Measurements from ENCODE around the gene DHODH.
"Not testable (repeated sequence)": the region's sequence is repeated elsewhere in the genome, so short reads cannot be mapped to it uniquely, and the experiment has no call there.

Gene DHODH

DNA sequence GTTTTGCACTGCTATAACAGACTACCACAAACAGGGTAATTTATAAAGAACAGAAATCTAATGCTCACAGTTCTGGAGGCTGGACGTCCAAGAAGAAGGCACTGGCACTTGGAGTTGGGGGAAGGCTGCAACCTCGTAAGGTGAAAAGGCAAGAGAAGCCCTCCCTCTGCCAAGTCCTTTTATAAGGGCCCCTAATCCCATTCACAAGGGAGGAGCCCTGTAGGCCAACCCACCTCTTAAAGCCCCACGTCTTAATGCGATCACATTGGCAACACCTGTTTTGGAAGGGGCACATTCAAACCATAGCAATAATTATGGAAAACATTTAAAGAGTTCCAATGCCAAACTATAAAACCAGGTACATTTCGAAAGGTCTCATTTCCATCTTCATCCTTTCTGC lies 13.5 kb upstream of the DHODH start:
- Mint-ChIP-seq H3K36me3 (ENCODE audit: low read depth) (no peaks in the 10 kb centered on the region), H3K4me1 (ENCODE audit: low read depth) (peaks cover 5% of the 10 kb centered on the region), H3K9me3 (no peaks in the 10 kb centered on the region), H3K27ac (no peak overlapping the region), H3K4me3 (no peak overlapping the region), H3K27me3 (no peaks in the 10 kb centered on the region)
- intact Hi-C loops (cut with micrococcal nuclease), result no loop called here

DNA sequence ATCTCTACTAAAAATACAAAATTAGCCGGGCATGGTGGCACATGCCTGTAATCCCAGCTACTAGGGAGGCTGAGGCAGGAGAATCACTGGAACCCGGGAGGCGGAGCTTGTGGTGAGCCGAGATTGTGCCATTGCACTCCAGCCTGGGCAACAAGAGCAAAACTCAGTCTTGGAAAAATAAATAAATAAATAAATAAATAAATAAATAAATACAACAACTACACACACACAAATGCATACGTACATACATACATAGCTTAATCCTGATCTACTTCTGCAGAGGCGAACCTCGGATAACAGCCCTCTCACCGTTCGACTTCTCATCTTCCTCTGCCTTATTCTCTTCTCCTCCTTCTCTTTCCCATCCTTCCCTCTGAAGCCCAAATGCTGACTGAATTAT lies 11.0 kb upstream of the DHODH start:
- H3K9me3 Mint-ChIP-seq; H3K27me3 Mint-ChIP-seq; H3K27ac Mint-ChIP-seq; intact Hi-C loops (cut with micrococcal nuclease); H3K36me3 Mint-ChIP-seq (ENCODE audit: low read depth); H3K4me3 Mint-ChIP-seq: not testable (repeated sequence)
- H3K4me1 Mint-ChIP-seq (ENCODE audit: low read depth), result peaks cover 14% of the 10 kb centered on the region

DNA sequence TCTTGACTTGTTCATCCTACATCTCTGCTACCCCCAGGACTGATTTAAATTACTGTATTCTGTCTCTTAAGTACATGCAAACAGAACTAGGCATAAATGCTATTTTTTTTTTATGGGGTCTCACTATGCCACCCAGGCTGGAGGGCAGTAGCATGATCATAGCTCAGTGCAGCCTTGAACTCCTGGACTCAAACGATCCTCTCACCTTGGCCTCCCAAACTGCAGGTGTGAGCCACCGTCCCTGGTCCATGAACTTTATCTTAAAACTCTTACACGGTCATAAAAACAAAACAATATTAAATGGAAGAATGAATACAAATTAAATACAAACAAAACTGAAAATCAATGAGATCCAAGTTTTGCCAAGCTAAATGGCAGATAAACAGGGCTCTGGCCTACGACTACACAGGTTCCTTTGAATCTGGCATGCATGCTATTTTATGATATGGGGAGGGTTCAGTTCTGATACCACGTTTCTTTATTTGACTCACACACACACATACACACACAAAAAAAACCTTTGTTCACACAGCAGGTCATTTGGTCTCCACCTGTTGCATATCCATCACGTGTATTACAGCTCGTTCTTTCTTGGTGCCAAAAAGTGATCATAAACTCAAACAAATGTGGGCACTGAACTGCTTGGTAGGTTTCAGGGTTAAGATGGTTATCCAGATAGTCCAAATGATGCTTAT lies 7.2 kb upstream of the DHODH start:
- no peak overlapping the region for H3K4me3 Mint-ChIP-seq
- H3K36me3 Mint-ChIP-seq (ENCODE audit: low read depth), result no peaks in the 10 kb centered on the region
- H3K9me3 Mint-ChIP-seq, result no peaks in the 10 kb centered on the region
- peak overlapping the region; percentile 77 for H3K27ac Mint-ChIP-seq
- intact Hi-C loops (cut with micrococcal nuclease), result no loop called here
- peaks cover 14% of the 10 kb centered on the region for H3K4me1 Mint-ChIP-seq (ENCODE audit: low read depth)
- H3K27me3 Mint-ChIP-seq, result peaks cover 7% of the 10 kb centered on the region

DNA sequence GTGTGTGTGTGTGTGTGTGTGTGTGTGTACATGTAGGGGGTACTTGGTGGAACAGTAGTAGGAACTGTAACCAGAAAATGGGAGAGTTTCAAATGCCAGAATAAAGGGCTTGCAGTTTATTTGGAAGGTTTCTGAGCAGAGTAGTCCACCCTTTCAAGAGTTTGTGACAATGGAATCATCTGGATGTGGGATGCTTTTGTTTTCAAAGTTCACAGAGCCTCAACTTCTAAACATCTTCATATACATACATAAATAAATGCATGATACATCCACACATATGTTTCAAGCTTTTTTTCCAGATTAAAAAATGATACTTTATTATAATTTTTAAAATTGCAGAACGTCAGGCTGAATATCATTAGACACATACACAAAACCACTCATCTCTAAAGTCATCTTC lies 5.9 kb upstream of the DHODH start:
- H3K4me3 Mint-ChIP-seq, result no peak overlapping the region
- H3K4me1 Mint-ChIP-seq (ENCODE audit: low read depth), result peaks cover 8% of the 10 kb centered on the region
- peaks cover 7% of the 10 kb centered on the region for H3K27me3 Mint-ChIP-seq
- intact Hi-C loops (cut with micrococcal nuclease), result no loop called here
- no peaks in the 10 kb centered on the region for H3K36me3 Mint-ChIP-seq (ENCODE audit: low read depth)
- no peaks in the 10 kb centered on the region for H3K9me3 Mint-ChIP-seq
- no peak overlapping the region for H3K27ac Mint-ChIP-seq

DNA sequence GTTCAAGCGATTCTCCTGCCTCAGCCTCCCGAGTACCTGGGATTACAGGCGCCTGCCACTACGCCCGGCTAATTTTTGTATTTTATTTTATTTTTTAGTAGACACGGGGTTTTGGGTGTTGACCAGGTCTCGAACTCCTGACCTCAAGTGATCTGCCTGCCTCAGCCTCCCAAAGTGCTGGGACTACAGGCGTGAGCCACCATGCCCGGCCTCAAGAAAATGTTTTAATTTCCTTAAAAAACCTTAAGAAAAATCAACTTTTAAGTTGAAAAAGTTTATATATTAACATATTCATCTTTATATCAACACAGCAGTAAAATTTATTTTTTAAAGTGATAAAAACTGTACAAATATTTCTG lies 500 bp upstream of the DHODH start:
- Mint-ChIP-seq H3K4me1 (ENCODE audit: low read depth) (peaks cover 10% of the 10 kb centered on the region), H3K4me3 (peak overlapping the region; percentile 91), H3K36me3 (ENCODE audit: low read depth) (peaks cover 12% of the 10 kb centered on the region), H3K27ac (peak overlapping the region; percentile 88)
- not testable (repeated sequence) for H3K27me3 Mint-ChIP-seq, H3K9me3 Mint-ChIP-seq
- intact Hi-C loops (cut with micrococcal nuclease), result loop anchor here (1.0 kb wide), 2 partner anchors 9 to 85 kb away; partner anchors contain the start of genes DHX38 and TXNL4B

DNA sequence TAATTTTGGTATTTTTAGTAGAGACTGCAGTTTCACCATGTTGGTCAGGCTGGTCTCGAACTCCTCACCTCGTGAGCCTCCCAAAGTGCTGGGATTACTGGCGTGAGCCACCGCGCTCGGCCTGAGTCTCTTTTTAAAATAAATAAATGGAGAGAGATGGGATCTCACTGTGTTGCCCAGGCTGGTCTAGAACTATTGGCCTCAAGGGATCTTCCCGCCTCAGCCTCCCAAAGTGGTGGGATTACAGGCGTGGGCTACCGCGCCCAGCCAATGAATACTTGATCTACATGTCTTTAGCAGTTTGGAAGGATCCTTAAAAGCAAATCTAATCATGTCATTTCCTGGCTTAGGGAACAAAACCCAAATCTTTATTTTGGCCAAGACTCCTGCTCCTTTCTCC lies 1.2 kb downstream of the DHODH start:
- peaks cover 28% of the 10 kb centered on the region for H3K36me3 Mint-ChIP-seq (ENCODE audit: low read depth)
- peak overlapping the region; percentile 30 for H3K27ac Mint-ChIP-seq
- no peak overlapping the region for H3K4me3 Mint-ChIP-seq
- H3K27me3 Mint-ChIP-seq, result peaks cover 2% of the 10 kb centered on the region
- intact Hi-C loops (cut with micrococcal nuclease), result no loop called here
- H3K9me3 Mint-ChIP-seq, result no peaks in the 10 kb centered on the region
- peaks cover 10% of the 10 kb centered on the region for H3K4me1 Mint-ChIP-seq (ENCODE audit: low read depth)

DNA sequence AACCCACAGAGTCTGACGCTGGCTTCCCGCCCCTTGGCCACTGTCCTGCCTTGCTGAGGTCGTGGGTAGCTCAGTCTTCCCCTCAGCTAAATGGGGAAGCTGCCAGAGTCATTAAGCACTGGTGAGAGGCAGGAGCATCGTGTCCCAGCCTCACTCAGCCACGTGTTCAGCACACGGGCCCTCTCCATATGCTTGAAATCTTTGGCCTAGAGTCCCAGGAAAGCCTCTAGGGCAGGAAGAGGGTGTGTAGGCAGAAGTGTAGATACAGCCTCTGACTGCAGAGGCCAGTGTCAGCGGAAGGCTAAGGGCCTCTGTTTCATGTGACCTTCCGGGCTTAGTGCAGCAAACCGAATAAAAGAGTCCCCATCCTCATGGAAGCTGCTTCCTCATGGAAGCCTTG lies 4.1 kb downstream of the DHODH start:
- H3K4me3 Mint-ChIP-seq, result no peak overlapping the region
- H3K27ac Mint-ChIP-seq, result no peak overlapping the region

DNA sequence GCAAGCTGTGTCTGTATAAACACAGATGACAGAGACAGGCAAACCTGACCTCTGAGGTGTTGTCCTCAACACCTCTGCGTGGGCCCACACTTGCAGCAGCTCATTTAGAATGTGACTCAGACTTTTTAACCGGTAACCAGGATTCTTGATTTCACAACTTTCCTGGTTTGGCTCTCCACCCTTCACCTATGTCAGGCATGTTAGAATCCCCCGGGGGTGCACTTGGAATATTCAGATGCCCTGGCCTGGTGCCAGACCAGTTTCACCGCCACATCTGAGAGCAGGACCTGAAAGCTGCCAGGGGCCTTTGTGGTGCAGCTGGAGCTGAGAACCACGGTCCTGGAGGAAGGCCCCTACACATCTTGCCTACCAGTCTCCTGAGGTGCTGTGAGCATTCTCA lies 4.8 kb downstream of the DHODH start:
- H3K4me3 Mint-ChIP-seq, result no peak overlapping the region
- intact Hi-C loops (cut with micrococcal nuclease), result no loop called here
- H3K9me3 Mint-ChIP-seq, result no peaks in the 10 kb centered on the region
- H3K27ac Mint-ChIP-seq, result no peak overlapping the region
- H3K36me3 Mint-ChIP-seq (ENCODE audit: low read depth), result peaks cover 63% of the 10 kb centered on the region
- H3K27me3 Mint-ChIP-seq, result no peaks in the 10 kb centered on the region
- H3K4me1 Mint-ChIP-seq (ENCODE audit: low read depth), result peaks cover 10% of the 10 kb centered on the region

More for the DNA sequence above, 4.1 kb downstream of the DHODH start:
- Mint-ChIP-seq H3K27me3 (no peaks in the 10 kb centered on the region), H3K36me3 (ENCODE audit: low read depth) (peaks cover 56% of the 10 kb centered on the region), H3K9me3 (no peaks in the 10 kb centered on the region), H3K4me1 (ENCODE audit: low read depth) (peaks cover 10% of the 10 kb centered on the region)
- intact Hi-C loops (cut with micrococcal nuclease), result no loop called here

DNA sequence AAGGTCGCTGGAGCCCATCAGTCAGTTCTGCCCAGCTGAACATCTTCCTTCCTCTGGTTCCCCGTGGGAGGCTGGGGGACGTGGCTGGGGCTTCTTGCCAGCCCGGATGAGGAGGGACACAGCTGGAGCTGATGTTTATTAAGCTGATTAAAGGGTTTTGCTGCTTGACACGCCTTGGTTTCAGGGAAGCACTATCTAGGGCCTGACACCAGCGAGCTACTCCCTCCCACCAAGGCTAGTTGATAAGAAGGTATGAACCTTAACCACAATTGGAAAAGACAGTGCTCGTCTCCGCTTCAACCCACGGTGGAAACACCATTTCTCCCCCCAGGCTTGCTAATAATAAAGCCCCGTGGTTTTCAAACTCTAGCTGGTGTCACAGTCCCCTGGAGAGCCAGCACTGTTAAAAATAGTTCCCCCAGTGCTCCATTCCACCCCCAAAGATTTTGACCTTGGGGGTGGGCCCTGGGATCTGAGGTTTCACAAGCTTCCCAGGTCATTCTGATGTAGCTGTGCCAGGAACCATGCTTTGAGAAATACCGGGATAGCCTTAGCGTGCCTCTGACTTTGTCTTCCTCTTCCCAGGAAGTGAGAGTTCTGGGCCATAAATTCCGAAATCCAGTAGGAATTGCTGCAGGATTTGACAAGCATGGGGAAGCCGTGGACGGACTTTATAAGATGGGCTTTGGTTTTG lies 5.5 kb downstream of the DHODH start:
- no peaks in the 10 kb centered on the region for H3K9me3 Mint-ChIP-seq
- H3K4me1 Mint-ChIP-seq (ENCODE audit: low read depth), result peaks cover 10% of the 10 kb centered on the region
- intact Hi-C loops (cut with micrococcal nuclease), result no loop called here
- no peak overlapping the region for H3K4me3 Mint-ChIP-seq
- no peaks in the 10 kb centered on the region for H3K27me3 Mint-ChIP-seq
- H3K27ac Mint-ChIP-seq, result no peak overlapping the region
- peaks cover 64% of the 10 kb centered on the region for H3K36me3 Mint-ChIP-seq (ENCODE audit: low read depth)

DNA sequence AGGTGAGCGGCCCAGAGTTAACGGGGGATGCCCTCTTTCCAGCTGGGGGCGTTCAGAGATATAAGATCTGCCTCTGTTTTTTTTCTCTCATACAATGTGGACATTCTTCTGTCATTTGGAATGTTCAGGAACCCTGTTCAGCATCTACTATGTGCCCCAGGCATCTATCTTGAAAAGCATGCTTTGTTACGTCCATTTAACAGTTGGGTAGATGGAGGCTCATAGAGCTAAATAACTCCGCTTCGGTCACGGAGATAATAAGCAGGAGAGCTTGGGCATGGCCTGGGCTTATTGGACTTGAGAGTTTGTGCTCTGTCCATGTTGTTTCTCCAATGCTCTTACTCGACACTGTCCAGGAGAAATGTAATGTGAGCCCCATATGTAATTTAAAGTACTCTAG lies 6.1 kb downstream of the DHODH start:
- Mint-ChIP-seq H3K27me3 (no peaks in the 10 kb centered on the region), H3K4me1 (ENCODE audit: low read depth) (peaks cover 8% of the 10 kb centered on the region), H3K9me3 (no peaks in the 10 kb centered on the region), H3K4me3 (no peak overlapping the region), H3K27ac (no peak overlapping the region), H3K36me3 (ENCODE audit: low read depth) (peaks cover 70% of the 10 kb centered on the region)
- intact Hi-C loops (cut with micrococcal nuclease), result no loop called here

DNA sequence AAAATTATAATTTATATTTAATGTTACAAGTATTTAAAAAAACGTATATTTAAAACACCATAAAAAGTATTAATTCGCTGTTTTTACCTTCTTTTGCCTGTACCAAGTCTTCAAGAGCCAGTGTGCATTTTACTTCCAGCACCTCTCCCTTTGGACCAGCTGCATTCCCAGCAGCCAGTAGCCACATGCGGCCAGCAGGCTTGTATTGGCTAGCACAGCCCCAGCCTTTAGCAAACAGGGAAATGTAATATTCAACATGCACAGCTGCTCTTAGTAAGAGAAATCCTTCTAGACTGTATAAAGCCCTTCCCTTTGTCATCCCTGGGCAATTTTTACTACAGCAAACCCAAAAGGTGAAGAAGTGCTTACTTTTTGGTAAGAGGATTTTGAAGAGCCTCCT lies 6.6 kb downstream of the DHODH start:
- Mint-ChIP-seq H3K9me3 (no peaks in the 10 kb centered on the region), H3K4me1 (ENCODE audit: low read depth) (peaks cover 3% of the 10 kb centered on the region), H3K27me3 (no peaks in the 10 kb centered on the region), H3K36me3 (ENCODE audit: low read depth) (peaks cover 70% of the 10 kb centered on the region), H3K4me3 (no peak overlapping the region), H3K27ac (no peak overlapping the region)
- intact Hi-C loops (cut with micrococcal nuclease), result no loop called here

DNA sequence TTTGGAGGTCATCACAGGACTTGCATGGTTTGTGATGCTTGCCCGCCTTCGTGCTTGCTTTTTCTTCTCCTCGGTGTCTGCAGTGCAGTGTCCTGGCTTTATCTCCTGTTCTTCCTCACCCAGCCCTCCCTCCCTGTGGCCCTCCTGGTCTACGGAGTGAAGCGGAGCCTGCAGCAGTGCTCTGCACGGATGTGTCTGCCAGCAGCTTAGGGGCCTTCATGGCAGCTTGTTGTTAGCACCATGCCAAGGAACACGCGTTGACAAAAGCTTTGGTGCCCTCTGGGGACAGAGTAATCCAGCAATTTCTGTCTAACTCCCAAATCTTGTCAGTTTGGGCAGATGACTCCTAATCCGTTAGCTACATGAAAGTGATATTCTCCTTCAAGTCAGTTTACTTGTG lies 9.9 kb downstream of the DHODH start:
- Mint-ChIP-seq H3K4me3 (no peak overlapping the region), H3K4me1 (ENCODE audit: low read depth) (no peaks in the 10 kb centered on the region), H3K27me3 (no peaks in the 10 kb centered on the region), H3K27ac (no peak overlapping the region), H3K36me3 (ENCODE audit: low read depth) (peaks cover 90% of the 10 kb centered on the region), H3K9me3 (no peaks in the 10 kb centered on the region)
- intact Hi-C loops (cut with micrococcal nuclease), result no loop called here

DNA sequence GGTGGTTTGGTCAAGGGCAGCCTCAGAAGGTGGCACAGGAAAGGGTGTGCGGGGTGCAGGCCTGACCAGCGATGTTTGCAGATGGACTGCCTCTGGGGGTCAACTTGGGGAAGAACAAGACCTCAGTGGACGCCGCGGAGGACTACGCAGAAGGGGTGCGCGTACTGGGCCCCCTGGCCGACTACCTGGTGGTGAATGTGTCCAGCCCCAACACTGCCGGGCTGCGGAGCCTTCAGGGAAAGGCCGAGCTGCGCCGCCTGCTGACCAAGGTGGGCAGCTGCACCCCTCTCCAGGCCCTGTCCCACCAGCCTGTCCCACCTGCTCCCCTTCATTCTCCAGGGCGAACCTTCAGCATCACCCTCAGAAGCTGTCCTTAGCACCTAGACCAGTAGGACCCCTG lies 12.5 kb downstream of the DHODH start:
- H3K27me3 Mint-ChIP-seq, result no peaks in the 10 kb centered on the region
- H3K9me3 Mint-ChIP-seq, result no peaks in the 10 kb centered on the region
- intact Hi-C loops (cut with micrococcal nuclease), result no loop called here
- H3K27ac Mint-ChIP-seq, result no peak overlapping the region
- H3K4me1 Mint-ChIP-seq (ENCODE audit: low read depth), result no peaks in the 10 kb centered on the region
- H3K4me3 Mint-ChIP-seq, result no peak overlapping the region
- peaks cover 92% of the 10 kb centered on the region for H3K36me3 Mint-ChIP-seq (ENCODE audit: low read depth)

DNA sequence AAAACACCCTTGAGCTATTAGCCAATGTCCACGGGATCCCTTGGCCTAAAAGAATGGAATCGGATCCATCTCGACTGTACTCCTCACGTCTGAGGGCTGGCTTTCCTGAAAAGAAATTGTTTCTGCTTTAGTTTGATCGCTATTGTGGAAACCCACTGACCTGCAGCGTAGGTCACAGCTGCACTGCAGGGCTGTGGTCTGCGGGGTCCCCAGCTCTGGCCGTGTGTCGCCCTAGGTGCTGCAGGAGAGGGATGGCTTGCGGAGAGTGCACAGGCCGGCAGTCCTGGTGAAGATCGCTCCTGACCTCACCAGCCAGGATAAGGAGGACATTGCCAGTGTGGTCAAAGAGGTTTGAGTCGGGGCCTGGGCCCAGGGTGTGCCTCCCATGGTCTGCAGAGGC lies 13.6 kb downstream of the DHODH start:
- no peaks in the 10 kb centered on the region for H3K27me3 Mint-ChIP-seq
- H3K36me3 Mint-ChIP-seq (ENCODE audit: low read depth), result peaks cover 92% of the 10 kb centered on the region
- intact Hi-C loops (cut with micrococcal nuclease), result no loop called here
- H3K4me3 Mint-ChIP-seq, result no peak overlapping the region
- no peaks in the 10 kb centered on the region for H3K9me3 Mint-ChIP-seq
- H3K4me1 Mint-ChIP-seq (ENCODE audit: low read depth), result no peaks in the 10 kb centered on the region
- no peak overlapping the region for H3K27ac Mint-ChIP-seq

DNA sequence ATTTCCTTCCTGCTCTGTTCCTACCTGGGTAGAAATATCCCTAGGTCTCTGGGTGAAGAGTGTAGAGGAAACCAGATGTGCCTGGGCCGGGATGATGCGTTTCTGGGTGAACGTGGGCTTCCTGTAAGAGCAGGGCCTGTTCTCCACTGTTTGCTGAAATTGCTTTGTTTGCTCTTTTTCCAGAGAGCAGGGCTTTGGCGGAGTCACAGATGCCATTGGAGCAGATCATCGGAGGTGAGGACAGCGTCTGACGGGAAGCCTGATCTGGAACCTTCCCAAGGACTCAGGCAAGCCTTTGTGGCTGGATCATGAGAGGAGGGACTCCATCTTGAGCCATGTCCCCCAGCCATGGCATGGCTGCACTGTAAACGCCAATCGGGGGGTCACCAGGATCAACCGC lies 15.4 kb downstream of the DHODH start:
- intact Hi-C loops (cut with micrococcal nuclease), result no loop called here
- Mint-ChIP-seq H3K36me3 (ENCODE audit: low read depth) (peaks cover 86% of the 10 kb centered on the region), H3K9me3 (no peaks in the 10 kb centered on the region), H3K4me1 (ENCODE audit: low read depth) (no peaks in the 10 kb centered on the region), H3K27ac (no peak overlapping the region), H3K4me3 (no peak overlapping the region), H3K27me3 (no peaks in the 10 kb centered on the region)
